Stimulated activated naive CD8-positive, alpha-beta T cell treated with anti-CD3 and anti-CD28 coated beads, Interleukin-15, amount 100 ng/mL, for 72 hours (primary cell): ENCODE measurements around the gene ATP1B3.
"Not testable (repeated sequence)": the region's sequence is repeated elsewhere in the genome, so short reads cannot be mapped to it uniquely, and the experiment has no call there.

ENCODE experiments used
- ATAC-seq: fragments of 150-1000 bp; cut with Tn5 transposase; 2 replicates; pipeline ENCODE4 v1.10.0; 2021; ENCODE audit warnings: mild to moderate bottlenecking, moderate library complexity
- DNase-seq, 2 donors: peaks; one replicate each; pipeline ENCODE4 v3.0.0; 2021 to 2022
- H3K27ac Mint-ChIP-seq, 2 donors: one replicate each; pipeline ENCODE4 v1.8.0; 2022; ENCODE audit warnings: mild to moderate bottlenecking in 2 of 2, mixed read lengths in 2 of 2, moderate library complexity in 2 of 2
- H3K27me3 Mint-ChIP-seq: one replicate; pipeline ENCODE4 v1.8.0; 2022; ENCODE audit warnings: mixed read lengths
- H3K4me1 Mint-ChIP-seq: one replicate; pipeline ENCODE4 v1.8.0; 2022; ENCODE audit warnings: mild to moderate bottlenecking, mixed read lengths
- H3K4me3 Mint-ChIP-seq, 2 donors: one replicate each; pipeline ENCODE4 v1.8.0; 2022; ENCODE audit warnings: mild to moderate bottlenecking in 2 of 2, mixed read lengths in 2 of 2, moderate library complexity in 1 of 2
- H3K9me3 Mint-ChIP-seq, 2 donors: one replicate each; pipeline ENCODE4 v1.8.0; 2022; ENCODE audit warnings: mixed read lengths in 2 of 2

The ATP1B3 gene

GRCh38 chr3:141972399-141972798 is 96.0 kb downstream of the ATP1B3 start:
- no peak for ATAC-seq

GRCh38 chr3:141974777-141975176 is 98.3 kb downstream of the ATP1B3 start:
- H3K27ac Mint-ChIP-seq, DNase-seq, H3K4me3 Mint-ChIP-seq, ATAC-seq, H3K4me1 Mint-ChIP-seq, H3K9me3 Mint-ChIP-seq, H3K27me3 Mint-ChIP-seq: not testable (repeated sequence)

More at GRCh38 chr3:141972399-141972798, 96.0 kb downstream of the ATP1B3 start:
- Mint-ChIP-seq H3K4me1 (no peaks in the 10 kb centered on the region), H3K27ac (no peak overlapping the region), H3K4me3 (no peak overlapping the region), H3K27me3 (no peaks in the 10 kb centered on the region), H3K9me3 (no peaks in the 10 kb centered on the region)
- no peak for DNase-seq
